GM23248 (cell line): ENCODE results near the gene ANO10. TPM values are rescaled to one million over a fixed set of nuclear protein-coding genes. Genes with fewer than 3 reads are reported as not detected.

ENCODE experiments used
- DNase-seq: peaks from one replicate; pipeline ENCODE4 v3.0.0-alpha.2; 2015
- H2AFZ ChIP-seq: fragments of 200-600 bp; sonication (generic); 2 replicates; pipeline ENCODE4 v1.6.1; 2016; ENCODE audit warnings: antibody characterized with exemption
- H3F3A ChIP-seq: fragments of 200-600 bp; sonication (generic); 2 replicates; pipeline ENCODE4 v1.6.1; 2016; ENCODE audit warnings: mild to moderate bottlenecking, antibody characterized with exemption, mixed run types; ENCODE audit not compliant: insufficient read depth
- H3K27ac ChIP-seq: fragments of 200-600 bp; sonication (generic); 2 replicates; pipeline ENCODE4 v1.5.1; 2016; ENCODE audit warnings: mild to moderate bottlenecking
- H3K27me3 ChIP-seq: fragments of 200-600 bp; sonication (generic); replicated peaks from 2 replicates; pipeline ENCODE4 v1.6.1; 2016; ENCODE audit warnings: mild to moderate bottlenecking; ENCODE audit not compliant: insufficient read depth
- H3K36me3 ChIP-seq: fragments of 200-600 bp; sonication (generic); 2 replicates; pipeline ENCODE4 v1.6.1; 2016; ENCODE audit warnings: low read depth, mild to moderate bottlenecking
- H3K4me1 ChIP-seq: fragments of 200-600 bp; sonication (generic); 2 replicates; pipeline ENCODE4 v1.6.1; 2016; ENCODE audit warnings: mild to moderate bottlenecking; ENCODE audit not compliant: insufficient read depth
- H3K4me2 ChIP-seq: fragments of 200-600 bp; sonication (generic); one replicate; pipeline ENCODE4 v1.6.1; 2016; ENCODE audit warnings: mild to moderate bottlenecking; ENCODE audit not compliant: unreplicated experiment
- H3K4me3 ChIP-seq: fragments of 200-600 bp; sonication (generic); 2 replicates; pipeline ENCODE4 v1.5.1; 2016; ENCODE audit warnings: mild to moderate bottlenecking
- H3K79me2 ChIP-seq: fragments of 200-600 bp; sonication (generic); 2 replicates; pipeline ENCODE4 v1.6.1; 2016; ENCODE audit warnings: mild to moderate bottlenecking; ENCODE audit not compliant: insufficient read depth
- H3K9ac ChIP-seq: fragments of 200-600 bp; sonication (generic); 2 replicates; pipeline ENCODE4 v1.6.1; 2016; ENCODE audit warnings: mild to moderate bottlenecking
- H3K9me2 ChIP-seq: fragments of 200-600 bp; sonication (generic); 2 replicates; pipeline ENCODE4 v1.6.1; 2016; ENCODE audit warnings: mixed run types, mild to moderate bottlenecking, moderate library complexity; ENCODE audit not compliant: insufficient read depth
- H3K9me3 ChIP-seq: fragments of 200-600 bp; sonication (generic); one replicate; pipeline ENCODE4 v1.6.1; 2017; ENCODE audit warnings: low read depth
- H4K20me1 ChIP-seq: fragments of 200-600 bp; sonication (generic); 2 replicates; pipeline ENCODE4 v1.6.0; 2016; ENCODE audit not compliant: insufficient read depth
- EZH2 ChIP-seq: fragments of 200-600 bp; sonication (generic); IDR thresholded peaks from 2 replicates; pipeline ENCODE4 v1.6.1; 2018; ENCODE audit warnings: antibody characterized with exemption, mild to moderate bottlenecking; ENCODE audit not compliant: insufficient read depth, poor library complexity, severe bottlenecking
- EZH2phosphoT487 ChIP-seq: fragments of 200-600 bp; sonication (generic); IDR thresholded peaks from 2 replicates; pipeline ENCODE4 v1.6.1; 2018; ENCODE audit warnings: antibody characterized with exemption, moderate library complexity, mild to moderate bottlenecking, low read depth; ENCODE audit not compliant: insufficient read depth
- WGBS, 2 experiments: methylation state at CpG; one replicate each; pipeline ENCODE4 v1.1.6; 2015 to 2017; ENCODE audit warnings: low lambda C conversion rate in 2 of 2, low coverage in 1 of 2; ENCODE audit errors: missing lambda C conversion rate in 2 of 2; 5-methylcytosine and 5-hydroxymethylcytosine counted together
- in situ Hi-C: fragments of 300-500 bp; cut with MboI; formaldehyde crosslinking; loops from 2 replicates; pipeline ENCODE4 v1.15.0; 2020
- polyA plus RNA-seq: library from polyadenylated mRNA; unstranded; fragments of >200 nt; fragmentation: Nextera tagmentation; extraction: Ambion mirVana; gene quantifications from 2 replicates; pipeline ENCODE4 v1.2.1, GENCODE V29; 2016
- total RNA-seq: library from RNA; depleted of rRNA; stranded (reverse); fragments of >200 nt; shearing (Covaris generic); gene quantifications from 2 replicates; pipeline ENCODE4 v1.2.3, GENCODE V29; 2014

Gene ANO10
- total and polyA plus RNA-seq, 2 experiments from 2014 or later = 51.1 to 73.2 TPM

DNA sequence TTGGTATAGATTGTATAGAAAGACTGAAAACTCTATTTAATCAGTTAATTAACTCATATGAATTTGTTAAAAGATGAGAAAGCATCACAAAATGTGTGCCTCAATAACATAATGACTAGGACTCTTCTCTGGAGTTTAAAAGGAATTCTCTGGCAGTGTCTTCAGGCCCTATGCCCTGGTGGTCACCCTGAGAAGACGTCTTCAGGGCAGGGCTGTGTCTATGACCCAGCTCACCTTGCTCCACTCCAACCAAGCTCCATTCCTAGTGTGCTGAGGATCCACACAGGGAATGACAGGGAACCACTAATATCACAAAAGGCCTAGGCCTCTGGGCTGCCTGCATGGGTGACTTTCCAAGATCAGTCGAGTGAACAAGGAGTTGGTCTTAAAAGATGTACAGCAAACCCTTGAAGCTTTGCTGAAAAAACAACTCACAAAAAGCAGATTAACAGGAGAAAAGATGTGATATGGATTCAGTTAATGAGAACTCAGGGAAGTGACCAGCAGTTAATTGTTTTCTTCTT, 178.9 kb downstream of the ANO10 start:
- WGBS, 2 experiments = 95 to 100% methylated on average over 2 of the region's 2 CpGs
- Histone ChIP-seq H3K4me1 (no peaks in the 10 kb centered on the region), H3K36me3 (no peaks in the 10 kb centered on the region), H3K79me2 (peaks cover 20% of the 10 kb centered on the region; the same call in 1 of the 2 replicates), H2AFZ (no peak overlapping the region), H3K4me2 (no peak overlapping the region), H3K9me2 (no peaks in the 10 kb centered on the region), H3F3A (no peaks in the 10 kb centered on the region), H3K9ac (no peak overlapping the region), H3K27ac (no peak overlapping the region), H3K4me3 (no peak overlapping the region), H4K20me1 (no peaks in the 10 kb centered on the region), H3K9me3 (no peaks in the 10 kb centered on the region), H3K27me3 (no peaks in the 10 kb centered on the region)
- DNase-seq = no peak
- TF ChIP-seq EZH2 = no peak
- TF ChIP-seq EZH2phosphoT487 = no peak
- in situ Hi-C loops = no loop called here

DNA sequence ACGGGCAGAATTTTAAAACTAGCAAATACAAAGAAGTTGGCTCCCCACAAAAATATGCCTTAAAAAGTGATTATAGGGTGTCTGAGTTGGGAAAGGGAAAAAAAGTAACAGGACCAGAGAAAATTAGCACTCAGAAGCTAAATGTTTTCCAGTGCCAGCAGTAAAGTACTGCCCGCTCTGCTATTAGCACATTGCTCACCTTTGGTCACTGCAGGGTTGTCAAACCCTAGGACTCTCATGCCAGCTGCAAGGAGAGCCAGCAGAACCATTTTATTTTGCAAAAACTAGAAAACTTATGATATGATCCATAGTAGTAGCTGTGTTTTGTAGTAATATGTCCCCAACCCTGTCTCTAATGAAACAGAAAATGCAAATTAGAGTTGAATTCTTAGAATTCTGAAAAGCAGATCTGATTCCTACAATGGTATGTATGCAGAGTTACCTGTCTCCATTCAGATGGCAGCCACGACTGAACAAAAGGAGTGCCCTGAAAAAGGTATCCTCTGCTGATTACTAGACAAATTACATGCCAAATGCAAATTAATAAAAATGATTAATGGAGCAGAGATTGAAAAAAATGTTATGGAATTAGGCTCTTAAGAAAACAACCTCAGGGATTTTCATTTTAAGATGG, 185.2 kb downstream of the ANO10 start:
- TF ChIP-seq EZH2 = no peak
- TF ChIP-seq EZH2phosphoT487 = no peak
- no peak overlapping the region for H2AFZ ChIP-seq
- no peak overlapping the region for H3K9ac ChIP-seq
- no peaks in the 10 kb centered on the region for H4K20me1 ChIP-seq
- 95% methylated on average over 3 of the region's 3 CpGs for WGBS, 2 experiments
- no peak overlapping the region for H3K4me2 ChIP-seq
- H3K27ac ChIP-seq = no peak overlapping the region
- peaks cover 20% of the 10 kb centered on the region; the same call in 1 of the 2 replicates for H3K79me2 ChIP-seq
- H3K4me1 ChIP-seq = no peaks in the 10 kb centered on the region
- H3K4me3 ChIP-seq = no peak overlapping the region
- in situ Hi-C loops = no loop called here
- no peaks in the 10 kb centered on the region for H3K27me3 ChIP-seq
- no peaks in the 10 kb centered on the region for H3K9me2 ChIP-seq
- no peak for DNase-seq
- no peaks in the 10 kb centered on the region for H3K9me3 ChIP-seq
- no peaks in the 10 kb centered on the region for H3K36me3 ChIP-seq
- H3F3A ChIP-seq = no peaks in the 10 kb centered on the region

DNA sequence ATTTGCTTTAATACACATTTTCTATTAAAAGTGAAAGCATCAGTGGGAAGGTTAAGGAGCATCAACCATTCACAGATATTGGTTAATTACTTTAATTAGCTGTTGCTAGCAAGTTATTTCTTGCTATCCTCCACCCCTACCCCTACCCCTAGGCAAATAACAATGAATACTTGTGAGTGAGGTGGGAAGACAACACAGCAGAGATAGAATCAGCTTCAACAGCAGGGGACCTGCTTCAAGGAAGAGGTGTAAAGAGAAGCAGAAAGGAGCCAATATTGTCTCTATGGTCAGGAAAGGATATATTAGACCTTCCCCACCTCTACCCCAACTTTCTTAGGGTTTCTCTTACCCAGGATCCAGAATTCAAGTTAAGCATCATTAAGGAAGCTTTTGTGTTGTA, 186.1 kb downstream of the ANO10 start:
- no peak for DNase-seq
- H3K9me3 ChIP-seq = no peaks in the 10 kb centered on the region
- H3F3A ChIP-seq = no peaks in the 10 kb centered on the region
- H2AFZ ChIP-seq = no peak overlapping the region
- in situ Hi-C loops = no loop called here
- H3K4me2 ChIP-seq = no peak overlapping the region
- H3K27ac ChIP-seq = no peak overlapping the region
- H3K36me3 ChIP-seq = no peaks in the 10 kb centered on the region
- no peaks in the 10 kb centered on the region for H3K9me2 ChIP-seq
- TF ChIP-seq EZH2phosphoT487 = no peak
- no peak for TF ChIP-seq EZH2
- no peak overlapping the region for H3K4me3 ChIP-seq
- H4K20me1 ChIP-seq = no peaks in the 10 kb centered on the region
- no peaks in the 10 kb centered on the region for H3K27me3 ChIP-seq
- no peak overlapping the region for H3K9ac ChIP-seq
- H3K4me1 ChIP-seq = no peaks in the 10 kb centered on the region
- H3K79me2 ChIP-seq = peaks cover 12% of the 10 kb centered on the region; the same call in 1 of the 2 replicates

DNA sequence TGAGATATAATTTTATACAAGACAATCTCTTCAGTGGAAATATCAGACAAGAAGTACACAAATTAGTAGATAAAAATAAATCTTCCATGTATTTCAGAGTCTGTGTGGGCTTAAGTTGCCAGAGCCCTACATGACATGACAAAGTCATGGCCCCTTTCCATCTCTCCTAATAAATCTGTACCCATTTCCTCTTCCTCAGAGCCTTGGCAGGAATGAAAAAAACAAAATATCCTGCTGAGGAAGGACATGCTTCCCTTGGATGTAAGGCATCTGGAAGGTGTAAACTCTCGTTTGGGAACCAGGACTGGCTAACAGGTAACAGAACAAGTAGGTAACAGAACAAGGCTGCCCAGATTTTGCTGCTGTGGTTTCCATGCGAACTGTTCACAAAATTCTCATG, 187.4 kb downstream of the ANO10 start:
- no peak for DNase-seq
- no peaks in the 10 kb centered on the region for H3K27me3 ChIP-seq
- no peak overlapping the region for H2AFZ ChIP-seq
- H3K9ac ChIP-seq = no peak overlapping the region
- H3K4me3 ChIP-seq = no peak overlapping the region
- TF ChIP-seq EZH2phosphoT487 = no peak
- no peak for TF ChIP-seq EZH2
- H3F3A ChIP-seq = no peaks in the 10 kb centered on the region
- in situ Hi-C loops = no loop called here
- no peaks in the 10 kb centered on the region for H3K79me2 ChIP-seq
- no peaks in the 10 kb centered on the region for H3K4me1 ChIP-seq
- no peak overlapping the region for H3K27ac ChIP-seq
- no peak overlapping the region for H3K4me2 ChIP-seq
- H3K36me3 ChIP-seq = no peaks in the 10 kb centered on the region
- WGBS, 2 experiments = 29 to 31% methylated on average over 2 of the region's 2 CpGs
- no peaks in the 10 kb centered on the region for H4K20me1 ChIP-seq
- H3K9me3 ChIP-seq = no peaks in the 10 kb centered on the region
- no peaks in the 10 kb centered on the region for H3K9me2 ChIP-seq

DNA sequence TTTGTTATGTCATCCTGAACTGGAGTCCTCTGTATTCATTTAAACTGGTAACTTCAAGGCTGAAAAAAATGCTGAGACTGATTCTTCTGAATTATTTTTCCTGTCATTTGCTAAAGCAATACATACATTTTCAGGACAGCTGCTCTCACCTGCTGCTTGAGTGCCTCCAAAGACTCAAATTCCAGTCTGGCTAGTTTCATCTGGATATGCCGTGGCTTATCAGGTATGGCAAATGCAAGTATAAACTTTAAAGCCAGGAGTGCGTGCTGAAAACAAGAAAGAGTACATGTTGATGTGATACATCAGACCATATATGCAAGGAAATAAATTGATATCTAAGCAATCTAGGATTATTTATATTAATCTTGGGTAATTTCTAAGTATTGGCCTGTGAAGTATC, 189.3 kb downstream of the ANO10 start:
- Histone ChIP-seq H3K4me2 (no peak overlapping the region), H3K4me1 (no peaks in the 10 kb centered on the region), H3K9ac (no peak overlapping the region), H2AFZ (no peak overlapping the region), H3K27me3 (no peaks in the 10 kb centered on the region), H4K20me1 (no peaks in the 10 kb centered on the region), H3K36me3 (no peaks in the 10 kb centered on the region), H3K9me3 (no peaks in the 10 kb centered on the region), H3F3A (no peaks in the 10 kb centered on the region), H3K9me2 (no peaks in the 10 kb centered on the region), H3K4me3 (no peak overlapping the region), H3K27ac (no peak overlapping the region), H3K79me2 (no peaks in the 10 kb centered on the region)
- WGBS, 2 experiments = 94 to 98% methylated on average over 2 of the region's 2 CpGs
- in situ Hi-C loops = no loop called here
- DNase-seq = no peak
- TF ChIP-seq EZH2 (no peak), EZH2phosphoT487 (no peak)
